Activated CD4-positive, CD25-positive, alpha-beta regulatory T cell treated with anti-CD3 and anti-CD28 coated beads, Interleukin-2, amount 50 U/mL, for 24 hours (primary cell): ENCODE results near the gene TMEM100.

Source experiments
- ATAC-seq, 2 donors: fragments of 150-1000 bp; cut with Tn5 transposase; one replicate each; pipeline ENCODE4 v1.10.0; 2021; ENCODE audit warnings: mild to moderate bottlenecking in 1 of 2, moderate library complexity in 1 of 2

TMEM100 gene

GRCh38 chr17:55743103-55743679 lies 20.5 kb upstream of the TMEM100 start:
- ATAC-seq, result no peak

- ATAC-seq, result no peak
These were observed 19.8 kb upstream of the TMEM100 start for GRCh38 chr17:55742272-55743102.

- ATAC-seq, result no peak
These were observed 18.7 kb upstream of the TMEM100 start for GRCh38 chr17:55741356-55741700.

GRCh38 chr17:55740511-55741355 lies 18.1 kb upstream of the TMEM100 start:
- no peak for ATAC-seq

- no peak for ATAC-seq
These were observed 15.4 kb upstream of the TMEM100 start for GRCh38 chr17:55737976-55738501.

- no peak for ATAC-seq
These were observed 13.2 kb upstream of the TMEM100 start for GRCh38 chr17:55735731-55736405.

- ATAC-seq, result peak; percentile 81 to 94
These were observed 11.6 kb upstream of the TMEM100 start for GRCh38 chr17:55734128-55734781.

GRCh38 chr17:55731586-55732250 lies 9.1 kb upstream of the TMEM100 start:
- ATAC-seq, result no peak

- no peak for ATAC-seq
These were observed 8.1 kb upstream of the TMEM100 start for GRCh38 chr17:55730808-55731207.

- ATAC-seq, result no peak
These were observed 7.7 kb upstream of the TMEM100 start for GRCh38 chr17:55730380-55730779.

- ATAC-seq, result no peak
These were observed 6.8 kb upstream of the TMEM100 start for GRCh38 chr17:55729484-55729883.

GRCh38 chr17:55728833-55729232 lies 6.2 kb upstream of the TMEM100 start:
- ATAC-seq, result no peak

- ATAC-seq, result no peak
These were observed 5.7 kb upstream of the TMEM100 start for GRCh38 chr17:55728361-55728760.

- no peak for ATAC-seq
These were observed 5.3 kb upstream of the TMEM100 start for GRCh38 chr17:55727920-55728319.

- no peak for ATAC-seq
These were observed 4.6 kb upstream of the TMEM100 start for GRCh38 chr17:55727275-55727674.

- ATAC-seq, result no peak
These were observed 3.8 kb upstream of the TMEM100 start for GRCh38 chr17:55726440-55726839.

GRCh38 chr17:55723488-55723848 lies 804 bp upstream of the TMEM100 start:
- no peak for ATAC-seq

- ATAC-seq, result no peak
These were observed 488 bp downstream of the TMEM100 start for GRCh38 chr17:55722016-55722736.

GRCh38 chr17:55720919-55721836 lies 1.5 kb downstream of the TMEM100 start:
- no peak for ATAC-seq
